Stimulated activated CD4-positive, alpha-beta T cell treated with anti-CD3 and anti-CD28 coated beads, Interleukin-15, amount 100 ng/mL, for 48 hours (primary cell): ENCODE data around the gene BORCS8.
"Not testable (repeated sequence)": the region's sequence is repeated elsewhere in the genome, so short reads cannot be mapped to it uniquely, and the experiment has no call there.

Experiments
- DNase-seq, 2 donors: peaks; one replicate each; pipeline ENCODE4 v3.0.0-alpha.2; 2020; ENCODE audit warnings: low read depth in 2 of 2

The BORCS8 gene

DNA sequence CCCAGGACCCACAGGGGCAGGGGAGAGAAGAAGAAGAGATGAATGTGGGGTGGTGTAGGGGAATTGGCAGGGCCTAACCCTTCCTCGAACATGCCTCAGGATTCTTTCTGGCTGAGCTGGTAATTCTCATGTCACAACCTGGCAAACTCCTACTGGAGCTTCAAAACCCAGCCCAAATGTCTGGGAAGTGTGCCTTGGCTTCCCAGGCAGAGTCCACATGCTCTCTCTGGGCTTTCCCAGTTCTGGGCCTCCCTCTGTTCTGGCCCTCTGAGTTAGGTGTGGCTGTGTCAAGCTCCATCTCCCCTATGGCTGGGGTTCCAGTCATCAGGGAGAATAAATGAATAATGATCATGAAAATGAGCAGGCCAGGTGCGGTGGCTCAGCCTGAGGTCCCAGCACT lies 42.5 kb downstream of the BORCS8 start:
- DNase-seq = no peak

DNA sequence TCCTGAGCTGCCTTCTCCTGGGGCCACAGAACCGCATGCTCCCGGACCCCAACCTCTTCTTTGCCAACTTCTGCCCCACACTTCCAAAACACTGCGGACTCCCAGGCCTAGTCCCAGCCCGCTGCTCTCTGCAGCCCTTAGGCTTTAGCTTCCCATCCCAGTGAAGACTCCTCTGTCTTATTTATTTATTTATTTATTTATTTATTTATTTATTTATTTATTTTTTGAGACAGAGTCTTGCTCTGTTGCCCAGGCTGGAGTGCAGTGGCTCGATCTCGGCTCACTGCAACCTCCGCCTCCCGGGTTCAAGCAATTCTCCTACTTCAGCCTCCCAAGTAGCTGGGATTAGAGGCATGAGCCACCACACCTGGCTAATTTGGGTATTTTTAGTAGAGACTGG lies 43.4 kb downstream of the BORCS8 start:
- not testable (repeated sequence) for DNase-seq

DNA sequence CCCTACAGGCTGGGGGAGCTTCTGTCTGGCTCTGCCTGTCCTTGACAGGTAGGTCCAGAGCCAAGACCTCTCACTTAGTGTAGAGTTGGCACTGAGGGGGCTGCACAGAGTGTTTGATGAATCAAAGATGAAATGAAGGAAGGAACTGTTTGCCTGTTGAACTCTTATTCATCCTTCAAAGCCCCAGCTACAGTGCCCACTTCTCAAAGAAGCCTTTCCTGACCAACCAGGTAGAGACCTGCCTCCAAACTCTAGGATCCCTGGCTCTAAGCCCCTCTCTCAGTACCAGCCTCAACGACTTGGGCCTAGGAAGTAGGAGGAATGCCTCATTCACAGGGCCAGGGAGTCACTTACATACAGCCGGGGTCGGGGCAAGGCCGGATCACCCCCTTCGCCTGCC lies 44.6 kb downstream of the BORCS8 start:
- no peak for DNase-seq

DNA sequence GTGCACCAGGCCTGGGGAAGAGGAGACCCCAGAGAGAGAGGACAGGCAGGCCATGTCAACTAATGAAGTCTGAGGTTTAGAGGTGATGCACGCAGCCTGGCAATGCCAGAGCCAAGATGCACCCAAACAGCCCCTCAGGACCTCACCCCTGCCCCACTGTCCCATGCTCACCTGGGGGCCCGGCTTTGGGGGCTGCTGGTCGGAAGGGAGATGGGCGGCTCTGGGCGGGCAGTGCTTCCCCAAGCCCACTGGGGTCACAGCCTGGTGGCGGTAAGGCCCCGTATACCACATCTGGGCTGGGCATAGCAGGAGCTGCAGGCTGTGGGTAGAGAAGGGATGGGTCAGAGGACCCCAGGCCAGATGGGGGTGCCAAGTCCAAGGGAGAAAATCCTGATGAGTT lies 45.1 kb downstream of the BORCS8 start:
- no peak for DNase-seq

DNA sequence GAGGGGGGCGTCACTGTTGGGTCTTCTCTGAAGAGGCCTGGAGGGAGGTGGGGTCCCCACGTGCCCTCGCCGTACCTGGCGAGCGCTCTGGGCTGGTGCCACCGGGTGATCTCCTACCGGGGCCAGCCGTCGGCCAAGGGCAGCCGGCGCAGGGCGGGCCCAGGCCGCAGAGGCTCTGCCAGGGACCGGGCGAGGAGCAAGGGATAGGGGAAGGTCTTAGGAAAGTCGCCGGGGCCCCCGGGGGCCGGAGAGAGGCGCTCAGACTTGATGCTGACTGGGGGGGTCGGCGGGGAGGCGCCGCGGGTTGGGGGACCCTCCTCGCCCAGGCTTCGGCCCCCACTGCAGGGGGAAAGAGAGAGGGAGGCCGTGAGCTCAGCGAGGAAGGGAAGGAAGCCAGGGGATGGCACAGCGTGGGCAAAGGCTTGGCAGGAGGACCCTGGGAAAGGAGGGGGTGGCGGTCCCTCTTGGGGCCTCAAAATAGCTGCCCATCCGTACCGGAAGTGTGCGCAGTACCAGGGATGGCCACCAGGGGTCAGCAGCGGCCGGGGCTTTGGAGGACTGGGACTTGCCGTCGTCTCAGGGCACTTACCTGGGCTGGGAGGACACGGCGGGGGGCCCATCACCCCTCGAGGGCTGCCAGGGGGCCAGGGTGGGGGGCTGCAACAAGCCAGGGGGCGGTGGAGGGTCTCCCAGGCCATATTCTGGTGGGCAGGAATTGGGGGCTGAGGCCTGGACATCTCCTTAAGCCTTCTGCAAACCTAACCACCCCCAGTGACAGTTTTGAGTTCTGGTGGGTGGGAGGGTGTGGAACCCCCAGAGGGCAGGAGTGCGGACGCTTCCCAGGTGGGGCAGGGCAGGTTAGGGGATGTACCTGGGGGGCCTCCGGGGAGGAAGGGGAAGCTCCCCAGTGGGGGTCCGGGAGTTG lies 46.0 kb downstream of the BORCS8 start:
- peak; percentile 76 to 80 for DNase-seq

DNA sequence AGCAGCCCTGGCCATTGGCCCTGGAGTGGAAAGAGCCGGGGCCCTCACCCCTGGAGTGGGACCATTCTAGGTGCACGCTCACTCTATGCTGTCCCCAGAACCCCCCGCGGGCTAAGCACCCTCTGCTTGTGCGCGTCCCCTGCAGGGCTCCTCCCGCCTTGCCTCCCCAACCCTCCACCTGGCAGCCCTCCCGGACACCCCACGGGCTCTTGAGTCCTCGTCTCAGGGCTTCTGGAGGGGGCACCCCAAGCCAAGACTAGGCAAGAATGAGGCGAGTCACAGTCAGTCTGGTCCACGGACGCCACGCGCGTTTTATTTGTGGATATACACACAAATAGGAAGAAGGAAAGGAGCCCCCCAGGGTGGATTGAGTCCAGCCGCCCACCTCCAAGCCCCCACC lies 46.7 kb downstream of the BORCS8 start:
- DNase-seq = no peak

DNA sequence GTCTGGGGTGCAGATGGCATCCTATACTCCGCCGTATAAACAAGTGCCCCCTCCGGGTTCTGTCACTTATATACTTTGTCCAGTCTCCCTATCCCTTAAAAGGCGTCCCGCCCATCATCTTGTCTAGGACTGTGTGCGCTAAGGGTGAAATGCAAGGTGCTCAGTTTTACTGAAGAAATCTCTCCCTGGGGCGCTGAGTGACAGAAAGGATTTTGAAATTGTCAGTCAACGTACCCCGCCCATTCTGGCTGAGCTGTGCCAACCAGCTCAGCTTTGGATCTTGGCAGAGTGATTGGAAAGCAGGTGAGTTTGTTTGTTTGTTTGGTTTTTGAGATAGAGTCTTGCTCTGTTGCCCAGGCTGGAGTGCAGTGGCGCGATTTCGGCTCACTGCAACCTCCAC lies 49.6 kb downstream of the BORCS8 start:
- DNase-seq = no peak

DNA sequence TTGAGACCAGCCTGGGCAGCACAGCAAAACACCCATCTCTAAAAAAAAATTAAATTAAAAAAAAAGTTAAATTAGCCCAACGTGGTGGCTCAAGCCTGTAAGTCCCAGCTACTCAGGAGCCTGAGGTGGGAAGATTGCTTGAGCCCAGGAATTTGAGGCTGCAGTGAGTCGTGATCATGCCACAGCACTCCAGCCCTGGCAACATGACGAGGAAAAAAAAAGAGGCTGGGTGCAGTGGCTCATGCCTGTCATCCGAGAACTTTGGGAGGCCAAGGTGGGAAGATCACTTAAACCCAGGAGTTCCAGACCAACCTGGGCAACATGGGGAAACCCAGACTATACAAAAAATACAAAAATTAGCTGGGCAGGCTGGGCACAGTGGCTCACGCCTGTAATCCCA lies 51.5 kb downstream of the BORCS8 start:
- DNase-seq = no peak

DNA sequence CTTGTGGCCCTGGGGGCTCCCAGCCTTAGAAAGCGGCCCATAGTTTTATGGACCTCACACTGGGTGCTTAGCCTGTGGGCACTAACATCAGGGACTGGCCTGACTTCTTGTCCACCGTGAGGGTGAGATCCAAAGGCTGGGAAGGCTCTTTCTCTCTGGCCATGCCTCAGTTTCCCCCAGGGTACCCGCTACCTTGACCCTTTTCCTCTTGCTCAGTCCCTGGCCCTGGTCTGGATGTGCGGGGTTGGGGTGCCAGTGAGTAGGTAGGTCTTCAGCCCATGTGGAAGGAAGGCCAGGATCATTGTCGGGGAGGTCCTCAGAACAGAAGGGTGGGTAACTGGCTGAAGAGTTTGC lies 52.1 kb downstream of the BORCS8 start:
- no peak for DNase-seq

DNA sequence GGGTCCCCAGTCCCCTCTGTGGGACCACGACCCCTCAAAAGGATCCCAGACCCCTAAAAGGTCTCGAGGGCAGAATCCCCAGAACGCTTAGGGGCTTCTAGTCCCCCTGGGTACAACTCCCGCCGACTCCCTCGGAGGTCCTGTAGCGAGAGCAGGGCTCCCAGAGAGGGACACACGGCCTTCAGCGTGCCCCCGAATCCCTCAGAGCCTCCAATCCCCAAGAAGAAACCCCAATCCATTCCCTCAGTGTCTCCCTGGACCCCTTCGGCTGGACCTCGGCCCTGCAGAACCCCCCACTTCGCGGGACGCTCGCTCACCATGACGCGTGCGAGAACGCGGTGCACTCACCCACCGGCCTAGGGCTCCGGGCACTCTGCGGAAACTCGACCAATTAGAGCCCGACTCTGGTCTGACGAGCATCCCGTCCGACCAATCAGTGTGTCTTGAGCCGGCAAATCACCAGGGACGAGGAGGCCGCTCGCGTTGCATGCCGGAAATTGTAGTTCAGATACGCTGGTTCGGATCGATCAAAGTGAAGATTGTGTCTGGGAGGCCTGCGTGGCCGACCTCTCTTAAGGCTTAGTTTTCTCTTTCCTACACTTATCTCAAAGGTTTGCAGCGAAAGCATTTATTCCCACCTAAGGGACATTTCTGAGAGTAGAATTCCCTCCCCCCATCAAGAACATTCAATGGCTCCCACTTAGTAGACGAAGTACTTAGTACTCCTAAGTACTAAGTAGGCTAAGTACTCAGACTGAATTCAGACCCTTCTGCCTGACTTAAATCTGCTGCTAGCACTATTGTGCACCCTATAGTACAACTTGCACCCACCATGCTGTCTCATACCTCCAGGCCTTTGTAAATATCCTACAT lies 53.6 kb downstream of the BORCS8 start, which contains the start of gene TMEM161A:
TMEM161A (minus strand) TSS at position 370 of the 873 bp plus-strand sequence; CDS start at position 320, 50 bp downstream.
- DNase-seq = peak; percentile 94 to 96

DNA sequence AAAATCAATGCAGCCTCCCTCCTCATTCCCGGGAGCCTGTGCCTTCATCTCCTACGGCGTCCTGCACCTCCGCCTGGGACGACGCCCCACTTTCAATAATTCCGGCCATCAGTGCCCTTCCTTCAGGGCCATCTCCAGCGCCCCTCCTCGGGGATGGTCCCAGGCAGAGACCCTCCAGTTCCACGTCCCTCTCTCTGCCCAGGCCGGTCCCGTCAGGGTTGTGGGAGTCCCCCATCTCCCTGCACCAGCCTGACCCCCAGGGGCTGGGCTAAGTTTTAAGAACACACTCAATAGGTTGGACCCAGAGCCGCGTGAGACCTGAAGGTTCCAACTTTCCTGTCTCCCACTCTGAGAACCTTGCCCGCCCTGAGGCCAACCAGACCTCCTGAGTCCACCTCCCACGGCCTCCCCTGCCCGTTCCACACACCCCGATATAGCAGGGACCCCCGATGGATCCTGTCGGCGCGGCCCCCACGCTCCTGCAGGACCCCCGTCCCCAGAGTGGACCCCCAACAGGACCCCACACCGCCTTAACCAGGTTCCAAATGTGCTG lies 54.3 kb downstream of the BORCS8 start:
- DNase-seq = no peak

DNA sequence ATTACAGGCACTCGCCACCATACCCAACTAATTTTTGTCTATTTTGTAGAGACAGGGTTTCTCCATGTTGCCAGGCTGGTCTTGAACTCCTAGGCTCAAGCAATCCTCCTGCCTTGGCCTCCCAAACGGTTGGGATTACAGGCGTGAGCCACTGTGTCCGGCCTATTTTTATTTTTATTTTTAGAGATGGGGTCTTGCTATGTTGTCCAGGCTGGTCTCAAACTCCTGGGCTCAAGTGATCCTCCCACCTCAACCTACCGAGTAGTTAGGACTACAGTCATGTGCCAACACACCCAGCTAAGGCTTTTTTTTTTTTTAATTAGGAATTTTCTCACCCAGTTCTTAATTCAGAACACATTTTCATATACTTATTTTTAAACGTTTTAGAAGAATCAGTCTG lies 56.2 kb downstream of the BORCS8 start:
- not testable (repeated sequence) for DNase-seq

DNA sequence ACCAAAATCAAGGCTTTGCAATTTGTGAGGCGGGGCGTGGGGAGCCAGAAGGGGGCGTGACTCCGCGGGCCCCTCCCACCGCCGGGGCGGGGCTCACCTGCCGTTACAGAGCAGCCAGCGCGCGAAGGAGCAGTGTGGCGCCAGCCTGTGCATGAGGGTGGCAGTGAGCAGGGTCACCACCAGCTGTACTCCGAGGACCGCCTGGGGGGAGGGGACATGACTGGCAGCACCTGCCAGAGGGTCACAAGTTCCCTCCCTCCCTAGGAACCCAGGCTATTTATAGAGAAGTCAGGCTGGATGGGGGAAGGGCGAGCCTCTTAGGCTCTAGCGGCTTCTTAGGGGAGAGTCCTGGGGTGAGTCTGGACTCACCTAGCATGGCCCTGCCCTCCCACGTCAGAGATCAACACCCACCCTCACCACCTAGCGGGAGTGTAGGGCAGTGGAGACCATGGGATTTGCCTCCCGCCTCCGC lies 57.2 kb downstream of the BORCS8 start:
- peak in 1 of 2 donors; percentile 22 for DNase-seq

DNA sequence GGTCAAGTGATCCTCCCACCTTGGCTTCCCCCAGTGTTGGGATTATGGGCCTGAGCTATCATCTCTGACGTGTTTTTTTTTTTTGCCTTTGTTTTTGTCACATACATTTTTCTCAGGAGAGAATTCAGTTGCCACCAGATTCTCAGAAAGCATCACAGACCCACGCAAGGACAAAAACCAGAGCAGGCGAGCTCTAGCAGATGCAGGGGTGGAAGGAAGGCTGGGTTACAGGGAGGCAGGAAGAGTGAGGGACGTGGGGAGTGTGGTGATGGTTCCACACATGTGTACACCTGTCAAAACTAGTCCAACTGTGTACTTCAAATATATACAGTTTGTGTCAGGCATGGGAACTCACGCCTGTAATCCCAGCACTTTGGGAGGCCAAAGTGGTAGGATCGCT lies 58.0 kb downstream of the BORCS8 start:
- no peak for DNase-seq

DNA sequence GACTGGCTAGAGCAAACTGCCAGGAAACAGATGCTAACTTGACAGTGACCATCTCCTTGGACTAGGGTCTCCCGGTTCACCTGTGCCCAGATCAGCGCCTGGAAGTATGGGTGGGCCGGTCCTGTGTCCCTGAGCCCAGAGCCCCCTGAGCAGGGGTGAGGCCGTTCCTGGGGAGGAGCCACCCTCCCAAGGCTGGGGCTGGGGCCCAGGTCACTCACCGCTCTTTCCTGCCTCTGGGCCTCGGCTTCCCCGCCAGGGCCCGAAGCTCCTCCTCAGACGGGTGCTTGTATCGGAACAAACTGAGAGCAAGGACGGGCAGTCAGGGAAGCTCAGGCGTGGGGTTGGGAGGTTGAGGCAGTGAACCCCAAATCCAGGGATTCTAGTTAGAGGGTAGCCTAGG lies 59.0 kb downstream of the BORCS8 start:
- DNase-seq = no peak

DNA sequence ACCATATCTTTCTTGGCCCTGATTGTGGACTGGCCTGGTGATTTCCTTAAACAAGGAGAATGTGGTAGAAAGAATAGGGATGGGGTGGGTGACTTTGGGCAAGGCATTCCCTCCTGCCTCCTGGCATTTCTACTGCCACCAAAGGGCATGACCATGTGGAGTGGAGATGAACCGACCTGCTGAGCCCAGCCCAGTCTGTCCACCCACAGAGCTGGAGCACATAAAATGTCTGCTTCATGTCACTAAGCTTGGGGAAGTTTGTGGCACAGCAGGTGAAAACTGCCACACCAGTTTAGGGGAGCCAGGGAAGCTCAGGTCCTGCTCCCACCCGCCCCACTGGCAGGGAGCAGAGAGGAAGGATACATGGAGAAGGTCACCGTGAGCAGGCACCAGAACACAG lies 60.0 kb downstream of the BORCS8 start:
- DNase-seq = no peak
